Kidney (tissue), 14 donors: Measurements from ENCODE around the gene CPT2. TPM values are rescaled to one million over a fixed set of nuclear protein-coding genes. Genes with fewer than 3 reads are reported as not detected.

ENCODE experiments used
- DNase-seq, 5 donors: peaks; one replicate each; pipeline ENCODE4 v3.0.0-alpha.2; 2013 to 2020
- FAIRE-seq: peaks from 2 replicates; lab custom pipeline; 2012; peaks lifted over from hg19 to GRCh38; lab: Jason Lieb, UNC
- H3K27ac ChIP-seq, 2 donors: one replicate each; pipeline ENCODE4 v1.7.0; 2013; ENCODE audit warnings: low read depth in 2 of 2, low read length in 2 of 2, inconsistent platforms in 1 of 2
- H3K27me3 ChIP-seq: one replicate; pipeline ENCODE4 v1.7.1; 2013; ENCODE audit warnings: low read length, inconsistent platforms; ENCODE audit not compliant: control insufficient read depth, insufficient read depth
- H3K36me3 ChIP-seq, 3 donors: one replicate each; pipeline versions ENCODE4 v1.7.0 to v1.7.1; 2013; ENCODE audit warnings: low read length in 3 of 3, control low read depth in 1 of 3, inconsistent platforms in 1 of 3; ENCODE audit not compliant: insufficient read depth in 3 of 3, control insufficient read depth in 2 of 3
- H3K4me1 ChIP-seq, 3 donors: one replicate each; pipeline versions ENCODE4 v1.7.0 to v1.7.1; 2013; ENCODE audit warnings: low read length in 3 of 3, inconsistent platforms in 1 of 3, low read depth in 1 of 3; ENCODE audit not compliant: control insufficient read depth in 2 of 3, insufficient read depth in 2 of 3
- H3K4me3 ChIP-seq, 3 donors: one replicate each; pipeline versions ENCODE4 v1.7.0 to v1.8.1; 2013; ENCODE audit warnings: low read length in 3 of 3, control low read depth in 1 of 3, inconsistent platforms in 1 of 3
- H3K9ac ChIP-seq, 3 donors: one replicate each; pipeline versions ENCODE4 v1.7.0 to v1.7.1; 2013; ENCODE audit warnings: low read length in 3 of 3, control low read depth in 1 of 3, inconsistent platforms in 1 of 3
- H3K9me3 ChIP-seq, 3 donors: one replicate each; pipeline versions ENCODE4 v1.7.0 to v1.7.1; 2013; ENCODE audit warnings: low read length in 3 of 3, control low read depth in 1 of 3, inconsistent platforms in 1 of 3; ENCODE audit not compliant: control insufficient read depth in 2 of 3, insufficient read depth in 1 of 3
- CTCF ChIP-seq: IDR thresholded peaks from 3 replicates; pipeline ENCODE4 v1.5.1; 2012; ENCODE audit warnings: mild to moderate bottlenecking, moderate library complexity, borderline replicate concordance; ENCODE audit not compliant: insufficient read depth; ENCODE audit errors: extremely low read depth
- intact Hi-C: fragments of 100-400 bp; cut with DNase I; formaldehyde crosslinking; loops from one replicate; pipeline ENCODE4 v1.11.1; 2022
- polyA plus RNA-seq: library from polyadenylated mRNA; stranded (reverse); fragments of 350-450 nt; fragmentation: Illumina TruSeq; extraction: RNeasy Lipid Tissue Mini Kit (QIAGEN cat#74804); gene quantifications from one replicate; pipeline ENCODE4 v1.2.3, GENCODE V29; 2014; ENCODE audit warnings: low read depth, low replicate concordance; ENCODE audit not compliant: insufficient read depth
- total RNA-seq: library from RNA; stranded (reverse); fragmentation: NEBNext Ultra II Directional; extraction: Animal tissue kit (Norgen Biotek cat#: 25700); gene quantifications from one replicate; pipeline ENCODE4 v1.2.1, GENCODE V29; 2021
- donor health status: control.
- donor health status: control.
- donor health status: control.
- donor health status: control.
- donor health status: control.
- donor health status: DM: yes; HTN: yes; CAD: no.
- donor health status: Normal renal cell carcinoma (clear cell type).

The CPT2 gene
- total and polyA plus RNA-seq, 2 donors from 2014 or later: 24.2 to 57.7 TPM

GRCh38 chr1:53156783-53157182, 39.8 kb upstream of the CPT2 start:
- TF ChIP-seq CTCF: no peak
- intact Hi-C loops: no loop called here
- no peaks in the 10 kb centered on the region for H3K9me3 ChIP-seq
- H3K4me3 ChIP-seq: no peak overlapping the region
- FAIRE-seq (no peak), DNase-seq (no peak)
- H3K27me3 ChIP-seq: no peaks in the 10 kb centered on the region
- H3K27ac ChIP-seq: no peak overlapping the region
- peaks cover 0 to 2% (median 0%) of the 10 kb centered on the region in 3 donors for H3K4me1 ChIP-seq
- H3K36me3 ChIP-seq: no peaks in the 10 kb centered on the region
- H3K9ac ChIP-seq: no peak overlapping the region

- no peak overlapping the region for H3K27ac ChIP-seq
- no peaks in the 10 kb centered on the region for H3K27me3 ChIP-seq
- no peaks in the 10 kb centered on the region for H3K9me3 ChIP-seq
- H3K4me3 ChIP-seq: no peak overlapping the region
- no peaks in the 10 kb centered on the region for H3K36me3 ChIP-seq
- intact Hi-C loops: no loop called here
- H3K4me1 ChIP-seq: peaks cover 0 to 2% (median 0%) of the 10 kb centered on the region in 3 donors
- no peak for TF ChIP-seq CTCF
- H3K9ac ChIP-seq: no peak overlapping the region
- no peak for FAIRE-seq
- DNase-seq: no peak
Observed at GRCh38 chr1:53158900-53159299, 37.7 kb upstream of the CPT2 start.

- H3K27me3 ChIP-seq: no peaks in the 10 kb centered on the region
- FAIRE-seq: no peak
Observed at GRCh38 chr1:53160924-53161378, 35.7 kb upstream of the CPT2 start.

More at GRCh38 chr1:53160924-53161378, 35.7 kb upstream of the CPT2 start:
- no peak for TF ChIP-seq CTCF
- no peaks in the 10 kb centered on the region for H3K36me3 ChIP-seq
- H3K4me1 ChIP-seq: peaks cover 0 to under 1% (median 0%) of the 10 kb centered on the region in 3 donors
- H3K27ac ChIP-seq: no peak overlapping the region
- H3K9me3 ChIP-seq: no peaks in the 10 kb centered on the region
- no peak for DNase-seq
- no peak overlapping the region for H3K4me3 ChIP-seq
- no peak overlapping the region for H3K9ac ChIP-seq
- intact Hi-C loops: no loop called here
